Measurements from ENCODE around the gene ECSCR. TPM values are rescaled to one million over a fixed set of nuclear protein-coding genes. Genes with fewer than 3 reads are reported as not detected.

The ECSCR gene
- total and polyA plus RNA-seq, 2 donors (not counting 3 experiments of a cell fraction or from before 2014, with no cell fraction given) = 365 to 1,085 TPM

DNA sequence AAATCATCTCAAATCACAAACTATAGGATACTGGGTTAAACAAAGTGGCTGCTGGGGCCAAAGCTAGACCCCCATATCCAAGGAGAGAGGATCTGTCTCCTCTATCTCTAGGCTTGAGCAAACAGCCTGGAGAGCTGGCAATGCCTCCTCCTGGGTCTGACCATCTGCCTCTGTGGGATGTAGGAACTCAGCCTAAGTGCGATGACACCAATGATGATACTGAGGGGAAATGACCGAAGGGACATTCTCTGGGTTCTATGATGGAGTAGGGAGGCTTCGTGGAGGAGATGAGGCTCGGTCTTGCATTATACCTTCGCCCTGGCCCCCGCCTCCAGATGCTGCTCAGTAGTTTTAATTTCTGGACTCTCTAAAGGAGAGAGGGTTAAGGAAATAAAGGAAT is 49.4 kb downstream of the ECSCR start:
- Histone ChIP-seq H3K9me1 (replicated peaks; ENCODE audit: control insufficient read depth, extremely low read depth, insufficient read depth, low read length) (no peaks in the 10 kb centered on the region), H3K27me3 (ENCODE audit: control insufficient read depth in 2 of 2, insufficient read depth in 2 of 2, low read length in 2 of 2) (no peaks in the 10 kb centered on the region), H3K4me2 (ENCODE audit: insufficient read depth, low read length) (no peak overlapping the region), H4K20me1 (replicated peaks; ENCODE audit: control insufficient read depth, extremely low read depth, insufficient read depth, low read length) (no peaks in the 10 kb centered on the region), H3K4me1 (ENCODE audit: control insufficient read depth, extremely low read depth, insufficient read depth, low read length) (peaks cover 6% of the 10 kb centered on the region), H3K4me3 (replicated peaks in 1 of 3; ENCODE audit: insufficient read depth in 1 of 3, low read depth in 1 of 3, low read length in 3 of 3) (no peak overlapping the region), H3K79me2 (ENCODE audit: control insufficient read depth, insufficient read depth, low read length) (no peaks in the 10 kb centered on the region), H2AFZ (ENCODE audit: low read depth, low read length) (no peak overlapping the region), H3K9ac (replicated peaks; ENCODE audit: extremely low read depth, insufficient read depth, low read length) (no peak overlapping the region), H3K9me3 (replicated peaks; ENCODE audit: control insufficient read depth, insufficient read depth, low read length) (no peaks in the 10 kb centered on the region), H3K27ac (ENCODE audit: insufficient read depth, low read depth, low read length) (no peak overlapping the region), H3K36me3 (ENCODE audit: control insufficient read depth in 2 of 2, extremely low read depth in 1 of 2, insufficient read depth in 2 of 2, low read length in 2 of 2) (peaks cover 2 to 10% of the 10 kb centered on the region in 2 experiments)
- DNase-seq (ENCODE audit: low read depth, low spot score) = no peak
- ChIA-PET CTCF (no interaction called here), POLR2A (no interaction called here)
- TF ChIP-seq, protein P1, sequence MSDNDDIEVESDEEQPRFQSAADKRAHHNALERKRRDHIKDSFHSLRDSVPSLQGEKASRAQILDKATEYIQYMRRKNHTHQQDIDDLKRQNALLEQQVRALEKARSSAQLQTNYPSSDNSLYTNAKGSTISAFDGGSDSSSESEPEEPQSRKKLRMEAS (IDR thresholded peaks at IDR 0.05; ENCODE audit: insufficient read depth, insufficient read length) = no peak
- no peak for TF ChIP-seq FOS (IDR thresholded peaks at IDR 0.05; ENCODE audit: borderline replicate concordance, insufficient read depth, low read length)
- no peak for TF ChIP-seq POLR2AphosphoS5 (IDR thresholded peaks at IDR 0.05; ENCODE audit: insufficient read depth, low read depth, low read length)
- TF ChIP-seq POLR2A (IDR thresholded peaks at IDR 0.05; ENCODE audit: low read depth, low read length) = no peak
- TF ChIP-seq MYC (IDR thresholded peaks at IDR 0.05; ENCODE audit: low read depth, low read length) = no peak
- TF ChIP-seq EZH2 (IDR thresholded peaks at IDR 0.05; ENCODE audit: borderline replicate concordance, low read depth, low read length, severe bottlenecking) = no peak
- TF ChIP-seq, protein P2, sequence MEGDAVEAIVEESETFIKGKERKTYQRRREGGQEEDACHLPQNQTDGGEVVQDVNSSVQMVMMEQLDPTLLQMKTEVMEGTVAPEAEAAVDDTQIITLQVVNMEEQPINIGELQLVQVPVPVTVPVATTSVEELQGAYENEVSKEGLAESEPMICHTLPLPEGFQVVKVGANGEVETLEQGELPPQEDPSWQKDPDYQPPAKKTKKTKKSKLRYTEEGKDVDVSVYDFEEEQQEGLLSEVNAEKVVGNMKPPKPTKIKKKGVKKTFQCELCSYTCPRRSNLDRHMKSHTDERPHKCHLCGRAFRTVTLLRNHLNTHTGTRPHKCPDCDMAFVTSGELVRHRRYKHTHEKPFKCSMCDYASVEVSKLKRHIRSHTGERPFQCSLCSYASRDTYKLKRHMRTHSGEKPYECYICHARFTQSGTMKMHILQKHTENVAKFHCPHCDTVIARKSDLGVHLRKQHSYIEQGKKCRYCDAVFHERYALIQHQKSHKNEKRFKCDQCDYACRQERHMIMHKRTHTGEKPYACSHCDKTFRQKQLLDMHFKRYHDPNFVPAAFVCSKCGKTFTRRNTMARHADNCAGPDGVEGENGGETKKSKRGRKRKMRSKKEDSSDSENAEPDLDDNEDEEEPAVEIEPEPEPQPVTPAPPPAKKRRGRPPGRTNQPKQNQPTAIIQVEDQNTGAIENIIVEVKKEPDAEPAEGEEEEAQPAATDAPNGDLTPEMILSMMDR (IDR thresholded peaks at IDR 0.05; ENCODE audit: extremely low read depth in 1 of 2, insufficient read depth in 1 of 2, low read depth in 1 of 2, low read length in 2 of 2) = no peak
- TF ChIP-seq GATA2 (IDR thresholded peaks at IDR 0.05; ENCODE audit: insufficient read depth, insufficient read length, low read depth, low read length) = no peak
- no peak for TF ChIP-seq JUN (IDR thresholded peaks at IDR 0.05; ENCODE audit: borderline replicate concordance, insufficient read depth, insufficient read length, low read depth)
- BruUV-seq (replicated peaks) = no TSS peak
- no peak for FAIRE-seq
- intact Hi-C loops (cut with micrococcal nuclease) (no loop called here), dilution Hi-C loops (cut with MboI; ENCODE audit: extremely low pct_ligation_motif_present, low sequenced_read_pairs) (loop anchor here (10.0 kb wide), 1 partner anchor 112 kb away; no protein-coding TSS in a partner anchor)
